GM23338 (cell line): Measurements from ENCODE around the gene POU2F3. TPM values are rescaled to one million over a fixed set of nuclear protein-coding genes. Genes with fewer than 3 reads are reported as not detected.

Experiments
- ATAC-seq: fragments of 200-7000 bp; cut with Tn5 transposase; 3 replicates; pipeline ENCODE4 v1.9.1; 2020
- DNase-seq: peaks from one replicate; pipeline ENCODE4 v3.0.0-alpha.2; 2015; ENCODE audit warnings: low spot score
- H2AFZ ChIP-seq: fragments of 200-600 bp; sonication (generic); 2 replicates; pipeline ENCODE4 v1.8.0; 2016; ENCODE audit warnings: antibody characterized with exemption, mild to moderate bottlenecking, moderate library complexity
- H3F3A ChIP-seq: fragments of 200-600 bp; sonication (generic); replicated peaks from 2 replicates; pipeline ENCODE4 v1.8.0; 2017; ENCODE audit warnings: antibody characterized with exemption, mixed run types, low read depth
- H3K27ac ChIP-seq: fragments of 200-600 bp; sonication (generic); 2 replicates; pipeline ENCODE4 v1.6.1; 2016; ENCODE audit warnings: low read depth
- H3K27me3 ChIP-seq: fragments of 200-600 bp; sonication (generic); 2 replicates; pipeline ENCODE4 v1.8.0; 2016; ENCODE audit warnings: mild to moderate bottlenecking, mixed run types, moderate library complexity; ENCODE audit not compliant: insufficient read depth
- H3K36me3 ChIP-seq: fragments of 200-600 bp; sonication (generic); 2 replicates; pipeline ENCODE4 v1.8.0; 2016; ENCODE audit warnings: mild to moderate bottlenecking; ENCODE audit not compliant: insufficient read depth
- H3K4me1 ChIP-seq: fragments of 200-600 bp; sonication (generic); 2 replicates; pipeline ENCODE4 v1.8.0; 2016; ENCODE audit warnings: mild to moderate bottlenecking, moderate library complexity; ENCODE audit not compliant: insufficient read depth
- H3K4me2 ChIP-seq: fragments of 200-600 bp; sonication (generic); 2 replicates; pipeline ENCODE4 v1.7.1; 2017; ENCODE audit warnings: mixed run types
- H3K4me3 ChIP-seq: fragments of 200-600 bp; sonication (generic); 2 replicates; pipeline ENCODE4 v1.6.1; 2016; ENCODE audit warnings: mixed run types
- H3K79me2 ChIP-seq: fragments of 200-600 bp; sonication (generic); replicated peaks from 2 replicates; pipeline ENCODE4 v1.8.0; 2017; ENCODE audit warnings: mild to moderate bottlenecking; ENCODE audit not compliant: insufficient read depth
- H3K9me2 ChIP-seq: fragments of 200-600 bp; sonication (generic); 2 replicates; pipeline ENCODE4 v1.8.0; 2017; ENCODE audit not compliant: insufficient read depth
- H4K20me1 ChIP-seq: fragments of 200-600 bp; sonication (generic); replicated peaks from 2 replicates; pipeline ENCODE4 v1.8.0; 2017; ENCODE audit warnings: mild to moderate bottlenecking; ENCODE audit not compliant: insufficient read depth
- H3K27ac Mint-ChIP-seq: 2 replicates; pipeline ENCODE4 v1.8.0; 2020; ENCODE audit warnings: inconsistent platforms, mild to moderate bottlenecking, moderate library complexity, mixed read lengths
- H3K27me3 Mint-ChIP-seq: 3 replicates; pipeline ENCODE4 v1.8.0; 2022; ENCODE audit warnings: low read depth, mild to moderate bottlenecking, moderate library complexity, mixed read lengths, inconsistent platforms; ENCODE audit not compliant: insufficient read depth, poor library complexity
- H3K36me3 Mint-ChIP-seq: 3 replicates; pipeline ENCODE4 v1.8.0; 2021; ENCODE audit warnings: low read depth, mild to moderate bottlenecking, inconsistent platforms, moderate library complexity, mixed read lengths
- H3K4me1 Mint-ChIP-seq: 3 replicates; pipeline ENCODE4 v1.8.0; 2020; ENCODE audit warnings: mild to moderate bottlenecking, inconsistent platforms, mixed read lengths
- H3K4me3 Mint-ChIP-seq: 3 replicates; pipeline ENCODE4 v1.8.0; 2021; ENCODE audit warnings: moderate library complexity, mild to moderate bottlenecking, inconsistent platforms, mixed read lengths
- H3K9me3 Mint-ChIP-seq: 3 replicates; pipeline ENCODE4 v1.8.0; 2020; ENCODE audit warnings: moderate library complexity, mild to moderate bottlenecking, inconsistent platforms, mixed read lengths
- CREB1 ChIP-seq: fragments of 250-450 bp; sonication (Bioruptor Pico); IDR thresholded peaks from 2 replicates; pipeline ENCODE4 v1.5.0; 2020; ENCODE audit warnings: low read depth, mild to moderate bottlenecking, moderate library complexity
- EZH2 ChIP-seq: fragments of 200-600 bp; sonication (generic); IDR thresholded peaks from one replicate; pipeline ENCODE4 v1.8.0; 2017; ENCODE audit warnings: antibody characterized with exemption, mild to moderate bottlenecking, low read depth; ENCODE audit not compliant: unreplicated experiment
- EZH2phosphoT487 ChIP-seq: fragments of 200-600 bp; sonication (generic); IDR thresholded peaks from one replicate; pipeline ENCODE4 v1.8.1; 2018; ENCODE audit warnings: antibody characterized with exemption; ENCODE audit not compliant: unreplicated experiment
- JUNB ChIP-seq: IDR thresholded peaks from one replicate; pipeline ENCODE4 v1.6.1; 2016; ENCODE audit warnings: antibody characterized with exemption; ENCODE audit not compliant: unreplicated experiment
- NANOG ChIP-seq: IDR thresholded peaks from 2 replicates; pipeline ENCODE4 v1.6.1; 2016; ENCODE audit warnings: antibody characterized with exemption, borderline replicate concordance
- POLR2AphosphoS5 ChIP-seq: IDR thresholded peaks from 2 replicates; pipeline ENCODE4 v1.6.1; 2016; ENCODE audit warnings: antibody characterized with exemption, low read depth
- ZNF114 ChIP-seq: fragments of 250-450 bp; sonication (Bioruptor Pico); IDR thresholded peaks from 2 replicates; pipeline ENCODE4 v1.5.0; 2020; ENCODE audit warnings: mild to moderate bottlenecking, moderate library complexity
- ZNF331 ChIP-seq: fragments of 250-450 bp; sonication (Bioruptor Pico); IDR thresholded peaks from 2 replicates; pipeline ENCODE4 v1.5.0; 2020; ENCODE audit warnings: low read depth, mild to moderate bottlenecking, moderate library complexity
- polyA plus RNA-seq: library from polyadenylated mRNA; unstranded; fragments of >200 nt; fragmentation: Nextera tagmentation; extraction: Ambion mirVana; gene quantifications from 2 replicates; pipeline ENCODE4 v1.2.1, GENCODE V29; 2016
- total RNA-seq: library from RNA; depleted of rRNA; stranded (reverse); fragments of >200 nt; shearing (Covaris generic); gene quantifications from 2 replicates; pipeline ENCODE4 v1.2.3, GENCODE V29; 2014
- TF ChIP-seq, protein P1 (sequence below), 2 experiments: fragments of 200-600 bp in 1 of 2; sonication (generic) in 1 of 2; conservative IDR thresholded peaks; 2 replicates each; pipeline versions ENCODE4 v1.5.1 to v1.6.1; 2016 to 2017; ENCODE audit warnings: antibody characterized with exemption in 2 of 2, low read depth in 2 of 2, mild to moderate bottlenecking in 2 of 2, moderate library complexity in 1 of 2
- TF ChIP-seq, protein P2 (sequence below): IDR thresholded peaks from one replicate; pipeline ENCODE4 v1.6.1; 2018; ENCODE audit warnings: antibody characterized with exemption; ENCODE audit not compliant: unreplicated experiment
- TF ChIP-seq, protein P3 (sequence below): IDR thresholded peaks from 2 replicates; pipeline ENCODE4 v1.6.1; 2016; ENCODE audit warnings: antibody characterized with exemption

The POU2F3 gene
- total and polyA plus RNA-seq, 2 experiments from 2014 or later, result 0.45 to 0.79 TPM

DNA sequence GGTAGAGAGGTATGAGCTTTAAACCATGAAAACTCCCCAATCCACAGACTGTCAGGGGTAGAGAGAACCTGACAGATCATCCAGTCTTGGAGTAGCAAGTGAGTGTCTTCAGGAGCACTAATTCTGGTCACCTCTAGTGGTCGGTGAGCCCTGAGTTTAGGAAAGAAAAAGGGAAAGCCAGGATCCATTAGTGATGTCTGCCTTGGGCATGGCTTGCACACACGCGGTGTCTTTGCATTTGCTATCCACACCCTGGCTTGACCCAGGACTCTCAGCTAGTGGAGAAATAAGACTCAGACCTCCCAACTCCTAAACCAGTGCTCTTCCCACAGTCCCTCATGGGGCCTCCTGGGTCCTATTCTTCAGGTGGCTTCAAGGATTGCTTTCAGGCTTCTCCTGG is 19.3 kb downstream of the POU2F3 start:
- Histone ChIP-seq H3K4me1 (peaks cover 28% of the 10 kb centered on the region), H3K36me3 (no peaks in the 10 kb centered on the region), H4K20me1 (no peaks in the 10 kb centered on the region), H3K4me3 (no peak overlapping the region), H3K4me2 (no peak overlapping the region), H3K79me2 (no peaks in the 10 kb centered on the region), H3F3A (no peaks in the 10 kb centered on the region), H3K9me2 (no peaks in the 10 kb centered on the region; the same call in 1 of the 2 replicates), H3K27ac (no peak overlapping the region), H3K27me3 (peaks cover 33% of the 10 kb centered on the region), H2AFZ (no peak overlapping the region)
- Mint-ChIP-seq H3K36me3 (no peaks in the 10 kb centered on the region), H3K27ac (no peak overlapping the region), H3K9me3 (no peaks in the 10 kb centered on the region), H3K27me3 (peaks cover 26% of the 10 kb centered on the region), H3K4me1 (peaks cover 38% of the 10 kb centered on the region), H3K4me3 (no peak overlapping the region)
- no peak for ATAC-seq
- no peak for DNase-seq
- TF ChIP-seq, protein P1, sequence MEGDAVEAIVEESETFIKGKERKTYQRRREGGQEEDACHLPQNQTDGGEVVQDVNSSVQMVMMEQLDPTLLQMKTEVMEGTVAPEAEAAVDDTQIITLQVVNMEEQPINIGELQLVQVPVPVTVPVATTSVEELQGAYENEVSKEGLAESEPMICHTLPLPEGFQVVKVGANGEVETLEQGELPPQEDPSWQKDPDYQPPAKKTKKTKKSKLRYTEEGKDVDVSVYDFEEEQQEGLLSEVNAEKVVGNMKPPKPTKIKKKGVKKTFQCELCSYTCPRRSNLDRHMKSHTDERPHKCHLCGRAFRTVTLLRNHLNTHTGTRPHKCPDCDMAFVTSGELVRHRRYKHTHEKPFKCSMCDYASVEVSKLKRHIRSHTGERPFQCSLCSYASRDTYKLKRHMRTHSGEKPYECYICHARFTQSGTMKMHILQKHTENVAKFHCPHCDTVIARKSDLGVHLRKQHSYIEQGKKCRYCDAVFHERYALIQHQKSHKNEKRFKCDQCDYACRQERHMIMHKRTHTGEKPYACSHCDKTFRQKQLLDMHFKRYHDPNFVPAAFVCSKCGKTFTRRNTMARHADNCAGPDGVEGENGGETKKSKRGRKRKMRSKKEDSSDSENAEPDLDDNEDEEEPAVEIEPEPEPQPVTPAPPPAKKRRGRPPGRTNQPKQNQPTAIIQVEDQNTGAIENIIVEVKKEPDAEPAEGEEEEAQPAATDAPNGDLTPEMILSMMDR (conservative IDR thresholded peaks at IDR 0.05; ENCODE audit: low read depth in 2 of 2), result no peak
- TF ChIP-seq ZNF331 (CRISPR knock-in tag) (no peak), ZNF114 (no peak), EZH2phosphoT487 (no peak)
- TF ChIP-seq, protein P2, sequence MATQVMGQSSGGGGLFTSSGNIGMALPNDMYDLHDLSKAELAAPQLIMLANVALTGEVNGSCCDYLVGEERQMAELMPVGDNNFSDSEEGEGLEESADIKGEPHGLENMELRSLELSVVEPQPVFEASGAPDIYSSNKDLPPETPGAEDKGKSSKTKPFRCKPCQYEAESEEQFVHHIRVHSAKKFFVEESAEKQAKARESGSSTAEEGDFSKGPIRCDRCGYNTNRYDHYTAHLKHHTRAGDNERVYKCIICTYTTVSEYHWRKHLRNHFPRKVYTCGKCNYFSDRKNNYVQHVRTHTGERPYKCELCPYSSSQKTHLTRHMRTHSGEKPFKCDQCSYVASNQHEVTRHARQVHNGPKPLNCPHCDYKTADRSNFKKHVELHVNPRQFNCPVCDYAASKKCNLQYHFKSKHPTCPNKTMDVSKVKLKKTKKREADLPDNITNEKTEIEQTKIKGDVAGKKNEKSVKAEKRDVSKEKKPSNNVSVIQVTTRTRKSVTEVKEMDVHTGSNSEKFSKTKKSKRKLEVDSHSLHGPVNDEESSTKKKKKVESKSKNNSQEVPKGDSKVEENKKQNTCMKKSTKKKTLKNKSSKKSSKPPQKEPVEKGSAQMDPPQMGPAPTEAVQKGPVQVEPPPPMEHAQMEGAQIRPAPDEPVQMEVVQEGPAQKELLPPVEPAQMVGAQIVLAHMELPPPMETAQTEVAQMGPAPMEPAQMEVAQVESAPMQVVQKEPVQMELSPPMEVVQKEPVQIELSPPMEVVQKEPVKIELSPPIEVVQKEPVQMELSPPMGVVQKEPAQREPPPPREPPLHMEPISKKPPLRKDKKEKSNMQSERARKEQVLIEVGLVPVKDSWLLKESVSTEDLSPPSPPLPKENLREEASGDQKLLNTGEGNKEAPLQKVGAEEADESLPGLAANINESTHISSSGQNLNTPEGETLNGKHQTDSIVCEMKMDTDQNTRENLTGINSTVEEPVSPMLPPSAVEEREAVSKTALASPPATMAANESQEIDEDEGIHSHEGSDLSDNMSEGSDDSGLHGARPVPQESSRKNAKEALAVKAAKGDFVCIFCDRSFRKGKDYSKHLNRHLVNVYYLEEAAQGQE, result no peak

DNA sequence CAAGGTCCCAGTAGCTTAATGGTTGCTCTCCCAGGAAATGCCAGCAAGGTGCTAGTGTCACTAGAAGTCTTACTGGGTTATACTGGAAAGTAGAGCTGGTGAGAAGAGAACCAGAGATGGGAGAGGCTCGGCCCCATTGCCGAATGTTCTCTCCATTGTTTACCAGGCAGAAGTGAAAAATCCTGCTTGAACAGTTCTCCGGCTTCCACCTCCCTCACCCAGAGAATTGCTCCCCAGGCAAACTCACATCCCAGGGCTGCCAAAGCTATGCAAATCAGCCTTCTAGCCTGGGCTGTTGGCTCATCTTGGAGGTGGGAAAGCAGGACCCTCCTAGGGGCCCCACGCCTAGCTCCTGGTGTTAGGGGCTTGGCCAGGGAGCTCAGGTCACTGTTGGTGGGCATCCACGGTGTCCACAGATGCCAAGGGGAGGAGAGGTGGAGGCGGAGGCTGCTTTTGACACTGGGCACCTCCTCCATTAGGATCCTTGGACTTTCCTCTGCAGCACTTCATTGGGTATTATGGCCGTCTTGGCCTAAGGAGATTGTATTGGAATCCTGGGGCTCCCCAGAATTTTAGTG is 20.1 kb downstream of the POU2F3 start:
- H3K4me3 ChIP-seq, result no peak overlapping the region
- no peaks in the 10 kb centered on the region for H3F3A ChIP-seq
- H3K27ac ChIP-seq, result no peak overlapping the region
- peaks cover 4% of the 10 kb centered on the region; the same call in 1 of the 2 replicates for H3K9me2 ChIP-seq
- H3K4me2 ChIP-seq, result no peak overlapping the region
- Mint-ChIP-seq H3K4me3 (no peak overlapping the region), H3K27me3 (peaks cover 22% of the 10 kb centered on the region), H3K27ac (no peak overlapping the region), H3K9me3 (no peaks in the 10 kb centered on the region), H3K36me3 (no peaks in the 10 kb centered on the region), H3K4me1 (peaks cover 30% of the 10 kb centered on the region)
- ATAC-seq (no peak), DNase-seq (no peak)
- H2AFZ ChIP-seq, result no peak overlapping the region
- H3K4me1 ChIP-seq, result peaks cover 20% of the 10 kb centered on the region
- H4K20me1 ChIP-seq, result no peaks in the 10 kb centered on the region
- no peaks in the 10 kb centered on the region for H3K36me3 ChIP-seq
- H3K27me3 ChIP-seq, result peaks cover 33% of the 10 kb centered on the region
- H3K79me2 ChIP-seq, result no peaks in the 10 kb centered on the region
- TF ChIP-seq, protein P1 (conservative IDR thresholded peaks at IDR 0.05; ENCODE audit: low read depth in 2 of 2), result no peak
- TF ChIP-seq NANOG (no peak), EZH2 (no peak), CREB1 (CRISPR knock-in tag) (no peak), ZNF331 (CRISPR knock-in tag) (no peak), POLR2AphosphoS5 (no peak), ZNF114 (no peak), JUNB (no peak)
- TF ChIP-seq, protein P3, sequence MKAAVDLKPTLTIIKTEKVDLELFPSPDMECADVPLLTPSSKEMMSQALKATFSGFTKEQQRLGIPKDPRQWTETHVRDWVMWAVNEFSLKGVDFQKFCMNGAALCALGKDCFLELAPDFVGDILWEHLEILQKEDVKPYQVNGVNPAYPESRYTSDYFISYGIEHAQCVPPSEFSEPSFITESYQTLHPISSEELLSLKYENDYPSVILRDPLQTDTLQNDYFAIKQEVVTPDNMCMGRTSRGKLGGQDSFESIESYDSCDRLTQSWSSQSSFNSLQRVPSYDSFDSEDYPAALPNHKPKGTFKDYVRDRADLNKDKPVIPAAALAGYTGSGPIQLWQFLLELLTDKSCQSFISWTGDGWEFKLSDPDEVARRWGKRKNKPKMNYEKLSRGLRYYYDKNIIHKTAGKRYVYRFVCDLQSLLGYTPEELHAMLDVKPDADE, result no peak
- TF ChIP-seq, protein P2, result no peak
